Omental fat pad (tissue), 4 donors: ENCODE measurements around the gene GPC6. TPM values are rescaled to one million over a fixed set of nuclear protein-coding genes. Genes with fewer than 3 reads are reported as not detected.

Source experiments
- ATAC-seq: fragments of 150-250 bp; one replicate; pipeline ENCODE4 v1.9.1; 2016; ENCODE audit warnings: mild to moderate bottlenecking, moderate library complexity; ENCODE audit not compliant: low FRiP score
- DNase-seq: peaks from one replicate; pipeline ENCODE4 v3.0.0-alpha.2; 2019; ENCODE audit warnings: low spot score
- CTCF ChIP-seq, 3 donors: fragments of 450-650 bp; IDR thresholded peaks; one replicate each; pipeline ENCODE4 v1.5.1; 2016 to 2017; ENCODE audit warnings: antibody characterized with exemption in 3 of 3, mild to moderate bottlenecking in 3 of 3, moderate library complexity in 2 of 3
- total RNA-seq, 4 donors: library from RNA; depleted of rRNA; stranded (reverse); fragments of >200 nt; gene quantifications; one replicate each; pipeline ENCODE4 v1.1.0, GENCODE V29; 2016

GPC6 gene
- total RNA-seq, 4 donors from 2014 or later, result 9.2 to 24.4 (median 16.4) TPM

GRCh38 chr13:93361703-93362102, 135.1 kb downstream of the GPC6 start:
- DNase-seq (no peak), ATAC-seq (no peak)
- no peak for TF ChIP-seq CTCF (IDR thresholded peaks at IDR 0.05)

- TF ChIP-seq CTCF (IDR thresholded peaks at IDR 0.05), result no peak
- ATAC-seq, result no peak
- no peak for DNase-seq
Measured at GRCh38 chr13:93364166-93364565, 137.6 kb downstream of the GPC6 start.

GRCh38 chr13:93368296-93368695, 141.7 kb downstream of the GPC6 start:
- TF ChIP-seq CTCF (IDR thresholded peaks at IDR 0.05), result no peak
- ATAC-seq (no peak), DNase-seq (no peak)

GRCh38 chr13:93368718-93369117, 142.1 kb downstream of the GPC6 start:
- no peak for TF ChIP-seq CTCF (IDR thresholded peaks at IDR 0.05)
- DNase-seq (no peak), ATAC-seq (no peak)

GRCh38 chr13:93372856-93373255, 146.2 kb downstream of the GPC6 start:
- ATAC-seq (no peak), DNase-seq (no peak)
- no peak for TF ChIP-seq CTCF (IDR thresholded peaks at IDR 0.05)

GRCh38 chr13:93375491-93375890, 148.9 kb downstream of the GPC6 start:
- ATAC-seq, result no peak
- DNase-seq, result no peak
- no peak for TF ChIP-seq CTCF (IDR thresholded peaks at IDR 0.05)

- TF ChIP-seq CTCF (IDR thresholded peaks at IDR 0.05), result no peak
- DNase-seq, result no peak
- ATAC-seq, result no peak
Measured at GRCh38 chr13:93377196-93377595, 150.6 kb downstream of the GPC6 start.
